ENCODE results near the gene IGFL2.
"Not testable (repeated sequence)": the region's sequence is repeated elsewhere in the genome, so short reads cannot be mapped to it uniquely, and the experiment has no call there.

Gene IGFL2

GRCh38 chr19:46144756-46145155 is 3.3 kb upstream of the IGFL2 start:
- DNase-seq = no peak

DNA sequence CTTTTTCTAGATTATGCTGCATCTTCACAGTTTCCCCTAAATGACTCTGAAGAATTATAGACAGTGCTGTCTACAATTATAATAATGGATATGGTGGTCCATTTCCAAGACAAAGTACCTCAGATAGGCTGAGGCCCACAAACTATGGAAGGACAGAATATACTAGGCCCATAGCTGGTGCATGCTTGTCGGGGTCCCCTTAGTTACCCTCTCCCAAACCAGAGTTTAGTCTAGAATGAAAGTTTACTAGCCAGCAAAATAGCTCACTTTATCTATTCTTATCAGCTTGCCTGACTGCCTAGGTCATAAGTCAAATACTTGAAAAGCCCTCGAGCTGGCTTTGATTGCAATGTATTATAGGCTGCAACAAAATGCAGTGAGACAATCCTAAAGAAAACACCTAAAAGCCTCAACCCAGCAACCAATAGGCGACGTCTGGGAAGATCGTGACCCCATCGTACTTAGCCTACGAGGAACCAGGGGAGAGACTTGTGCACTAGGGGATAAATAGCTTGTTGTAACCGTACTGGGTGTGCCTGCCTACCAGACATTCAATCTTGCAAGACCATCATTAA is 785 bp upstream of the IGFL2 start:
- DNase-seq = no peak

GRCh38 chr19:46150606-46151005 is 2.6 kb downstream of the IGFL2 start:
- no peak for DNase-seq

GRCh38 chr19:46155237-46155636 is 7.2 kb downstream of the IGFL2 start:
- no peak for DNase-seq

GRCh38 chr19:46159418-46160232 is 11.6 kb downstream of the IGFL2 start:
- DNase-seq = no peak

- no peak for DNase-seq
Measured at GRCh38 chr19:46160233-46160775, 12.3 kb downstream of the IGFL2 start.

DNA sequence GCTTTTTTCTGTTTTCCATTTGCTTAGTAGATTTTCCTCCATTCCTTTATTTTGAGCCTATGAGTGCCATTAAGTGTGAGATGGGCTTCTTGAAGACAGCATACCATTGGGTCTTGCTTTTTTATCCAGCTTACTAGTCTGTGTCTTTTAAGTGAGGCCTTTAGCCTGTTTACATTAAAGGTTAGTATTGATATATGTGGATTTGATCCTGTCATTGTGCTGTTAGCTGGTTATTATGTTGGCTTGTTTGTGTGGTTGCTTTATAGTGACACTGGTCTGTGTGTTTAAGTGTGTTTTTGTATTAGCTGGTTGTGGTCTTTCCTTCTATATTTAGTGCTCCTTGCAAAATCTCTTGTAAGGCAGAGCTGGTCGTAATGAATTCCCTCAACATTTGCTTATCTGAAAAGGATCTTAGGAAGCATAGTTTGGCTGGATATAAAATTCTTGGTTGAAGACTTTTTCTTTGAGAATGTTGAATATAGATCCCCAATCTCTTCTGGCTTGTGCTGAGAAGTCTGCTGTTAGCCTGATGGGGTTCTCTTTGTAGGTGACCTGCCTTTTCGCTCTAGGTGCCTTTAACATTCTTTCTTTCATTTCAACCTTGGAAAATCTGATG is 13.7 kb downstream of the IGFL2 start:
- not testable (repeated sequence) for DNase-seq

DNA sequence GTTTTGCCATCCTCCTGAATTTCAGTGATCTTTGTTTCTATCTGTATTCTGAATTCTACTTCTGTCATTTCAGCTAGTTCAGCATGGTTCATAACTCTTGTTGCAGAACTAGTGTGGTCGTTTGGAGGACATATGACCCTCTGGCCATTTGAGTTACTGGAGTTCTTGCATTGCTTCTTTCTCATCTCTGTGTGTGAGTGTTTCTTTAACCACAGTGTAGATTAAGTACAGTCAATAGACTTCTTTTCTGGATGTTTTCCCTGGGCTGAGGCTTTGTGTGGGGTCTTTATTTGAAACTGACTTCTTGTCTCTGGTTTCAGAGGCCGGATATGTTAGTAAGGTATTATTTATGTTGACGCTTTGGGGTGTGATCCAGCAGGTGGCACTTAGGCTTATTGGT is 14.7 kb downstream of the IGFL2 start:
- DNase-seq = no peak

DNA sequence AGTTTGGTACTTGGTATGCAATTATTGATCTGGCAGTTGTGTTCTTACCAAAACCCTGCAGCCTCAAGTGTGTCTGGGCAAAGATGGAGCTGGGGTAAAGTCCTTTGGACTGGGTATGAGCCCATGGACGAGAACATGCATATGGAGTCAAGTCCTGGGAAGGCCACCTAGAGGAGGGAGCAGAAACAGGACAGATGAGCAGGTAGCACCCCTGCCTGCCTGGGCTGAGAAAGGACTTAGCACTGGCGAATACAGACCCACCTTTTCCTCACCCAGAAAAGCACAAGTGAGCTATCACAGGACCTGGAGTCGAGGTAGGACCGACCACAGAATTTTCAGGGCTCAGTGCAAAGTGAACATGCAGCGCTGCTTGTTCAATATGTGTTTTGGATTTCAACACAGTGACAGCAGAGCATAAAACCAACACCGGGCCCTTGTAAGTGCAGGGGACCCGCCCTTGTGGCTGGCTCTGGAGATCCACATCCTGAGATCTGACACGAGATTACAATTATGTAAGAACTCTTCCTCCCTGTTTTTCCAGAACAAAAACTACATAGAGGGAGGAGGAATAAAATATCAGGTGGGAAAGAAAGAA is 25.9 kb downstream of the IGFL2 start:
- DNase-seq = no peak

- no peak for DNase-seq
Measured at GRCh38 chr19:46176116-46176860, 28.2 kb downstream of the IGFL2 start.

DNA sequence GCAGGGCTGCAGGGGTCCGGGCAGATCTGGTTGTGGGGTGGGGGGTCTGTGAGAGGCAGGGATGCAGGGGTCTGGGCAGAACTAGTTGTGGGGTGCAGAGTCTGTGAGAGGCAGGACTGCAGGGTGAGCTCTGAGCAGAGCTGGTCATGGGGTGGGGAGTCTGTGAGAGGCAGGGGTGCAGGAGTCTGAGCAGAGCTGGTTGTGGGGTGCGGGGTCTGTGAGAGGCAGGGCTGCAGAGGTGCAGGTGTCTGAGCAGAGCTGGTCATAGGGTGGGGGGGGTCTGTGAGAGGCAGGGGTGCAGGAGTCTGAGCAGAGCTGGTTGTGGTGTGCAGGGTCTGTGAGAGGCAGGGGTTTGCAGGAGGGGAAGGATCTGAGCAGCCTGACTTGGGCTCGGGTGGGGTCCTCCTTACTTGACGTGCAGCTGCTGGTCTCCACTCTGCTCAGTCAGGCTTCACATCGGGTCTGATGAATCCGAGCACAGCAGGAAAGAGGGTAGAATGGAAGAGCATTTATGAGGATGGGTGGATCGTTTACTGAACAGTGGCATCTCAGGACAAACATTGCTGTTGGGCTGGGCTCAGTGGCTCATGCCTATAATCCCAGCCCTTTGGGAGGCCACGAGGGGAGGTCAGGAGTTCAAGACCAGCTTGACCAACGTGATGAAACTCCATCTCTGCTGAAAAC is 31.2 kb downstream of the IGFL2 start:
- no peak for DNase-seq

DNA sequence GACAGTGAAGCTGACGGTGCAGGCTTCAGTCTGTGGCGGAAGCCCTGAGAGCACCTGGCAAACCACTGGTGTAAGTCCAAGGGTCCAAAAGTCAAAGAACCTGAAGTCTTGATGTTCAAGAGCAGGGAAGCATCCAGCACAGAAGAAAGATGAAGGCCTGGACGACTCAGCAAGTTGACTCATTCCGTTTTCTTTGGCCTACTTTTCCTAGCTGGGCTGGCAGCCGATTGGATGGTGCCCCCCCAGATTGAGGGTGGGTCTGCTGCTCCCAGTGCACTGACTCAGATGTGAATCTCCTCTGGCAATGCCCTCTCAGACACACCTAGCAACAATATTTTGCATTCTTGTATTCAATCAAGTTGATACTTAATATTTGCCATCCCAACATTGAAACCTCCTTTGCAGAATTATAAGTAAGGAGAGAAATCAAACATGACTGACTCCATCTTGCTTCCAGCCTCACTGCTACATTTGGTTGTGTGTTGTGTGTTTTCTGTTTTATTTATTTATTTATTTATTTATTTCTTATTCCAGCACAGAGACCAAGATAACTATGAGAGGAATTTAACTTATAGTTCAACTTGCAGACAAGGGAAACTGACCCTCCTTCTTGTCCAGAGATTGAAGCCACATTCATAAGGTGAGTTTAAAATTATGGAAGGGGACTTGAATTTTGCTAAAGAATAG is 32.8 kb downstream of the IGFL2 start:
- no peak for DNase-seq

DNA sequence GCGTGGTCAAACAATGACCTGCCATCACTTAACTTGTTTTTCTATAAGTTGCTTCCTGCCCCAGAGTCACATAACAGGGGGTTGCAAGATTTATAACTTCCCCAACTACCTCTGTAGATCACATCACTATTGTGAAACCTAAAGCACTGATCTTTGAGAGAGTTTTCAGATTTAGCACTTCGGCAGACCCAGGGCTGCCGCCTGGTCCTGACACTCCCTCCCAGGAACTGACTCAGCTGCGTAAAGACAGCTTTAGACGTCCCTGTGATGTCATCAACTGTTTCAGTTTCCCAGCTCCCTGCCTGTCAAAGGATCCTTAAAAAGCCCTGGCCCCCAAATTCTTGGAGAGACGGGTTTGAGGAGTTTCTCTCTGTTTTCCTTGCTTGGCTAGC is 33.3 kb downstream of the IGFL2 start:
- DNase-seq = no peak

DNA sequence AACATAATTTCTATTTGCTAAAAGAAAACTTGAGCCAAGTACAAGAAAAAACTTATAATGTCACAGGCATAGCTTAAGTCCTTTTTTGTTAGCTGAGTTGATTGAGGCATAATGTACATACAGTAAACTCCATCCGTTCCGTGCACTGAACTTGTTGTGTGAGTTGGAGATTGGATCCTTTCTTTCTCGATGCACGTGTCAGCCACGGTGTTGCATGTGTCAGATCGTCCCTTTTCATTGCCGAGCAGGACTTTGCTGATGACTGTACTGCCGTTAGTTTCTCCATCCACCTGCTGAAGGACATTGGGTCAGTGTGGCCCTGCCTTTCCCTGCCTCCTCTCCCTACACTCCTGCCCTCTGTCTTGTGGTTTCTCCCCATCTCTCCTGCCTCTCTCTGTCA is 34.4 kb downstream of the IGFL2 start:
- DNase-seq = no peak

- DNase-seq = peak; percentile 52
Measured at GRCh38 chr19:46184775-46185710, 37.0 kb downstream of the IGFL2 start.

DNA sequence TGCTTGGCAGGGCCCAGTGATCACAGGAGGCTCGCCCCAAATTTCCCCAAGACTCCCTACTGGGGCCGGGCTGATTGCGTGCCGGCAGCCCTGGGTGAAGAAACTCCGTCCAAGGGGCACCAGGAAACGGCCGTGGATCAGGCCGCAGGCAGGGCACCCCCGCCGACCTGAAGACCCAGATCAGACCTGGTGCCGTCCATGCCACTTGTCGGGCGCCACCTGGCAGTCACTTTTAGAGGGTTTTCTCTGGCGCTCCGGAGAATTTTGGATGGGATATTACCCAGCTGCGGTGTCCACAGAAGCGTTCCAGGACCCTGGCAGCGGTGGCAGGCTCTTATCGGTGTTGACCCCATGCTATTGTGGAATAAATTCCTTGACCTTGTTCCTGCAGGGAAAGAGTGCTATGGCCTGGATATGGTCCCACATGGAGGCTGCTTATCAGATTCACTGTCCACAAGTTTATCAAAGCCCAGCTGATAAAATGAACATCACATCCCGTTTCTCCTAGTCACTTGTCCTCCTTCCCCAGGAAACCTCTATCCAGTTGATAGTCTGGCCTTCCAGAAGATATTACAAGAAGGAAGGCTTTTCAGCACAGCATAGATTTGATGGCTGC is 38.2 kb downstream of the IGFL2 start:
- DNase-seq = no peak

DNA sequence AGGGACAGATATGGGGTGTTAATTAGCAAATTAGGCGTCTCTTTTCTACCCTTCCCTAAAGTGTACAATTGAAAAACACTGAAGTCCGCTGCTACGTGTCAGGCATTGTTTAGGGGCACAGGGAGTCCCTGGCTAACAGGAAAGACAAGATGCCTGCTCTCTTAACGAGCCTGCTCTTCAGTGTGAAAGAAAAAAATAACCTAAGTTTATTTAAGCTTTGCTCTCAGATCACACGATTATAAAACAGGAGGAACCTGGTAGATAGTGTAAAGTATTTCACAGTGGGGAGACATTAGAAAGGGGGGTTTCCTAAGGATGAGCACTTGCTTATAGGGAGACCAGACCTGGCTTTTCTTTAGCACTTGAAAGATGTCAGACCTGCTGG is 38.7 kb downstream of the IGFL2 start:
- no peak for DNase-seq

DNA sequence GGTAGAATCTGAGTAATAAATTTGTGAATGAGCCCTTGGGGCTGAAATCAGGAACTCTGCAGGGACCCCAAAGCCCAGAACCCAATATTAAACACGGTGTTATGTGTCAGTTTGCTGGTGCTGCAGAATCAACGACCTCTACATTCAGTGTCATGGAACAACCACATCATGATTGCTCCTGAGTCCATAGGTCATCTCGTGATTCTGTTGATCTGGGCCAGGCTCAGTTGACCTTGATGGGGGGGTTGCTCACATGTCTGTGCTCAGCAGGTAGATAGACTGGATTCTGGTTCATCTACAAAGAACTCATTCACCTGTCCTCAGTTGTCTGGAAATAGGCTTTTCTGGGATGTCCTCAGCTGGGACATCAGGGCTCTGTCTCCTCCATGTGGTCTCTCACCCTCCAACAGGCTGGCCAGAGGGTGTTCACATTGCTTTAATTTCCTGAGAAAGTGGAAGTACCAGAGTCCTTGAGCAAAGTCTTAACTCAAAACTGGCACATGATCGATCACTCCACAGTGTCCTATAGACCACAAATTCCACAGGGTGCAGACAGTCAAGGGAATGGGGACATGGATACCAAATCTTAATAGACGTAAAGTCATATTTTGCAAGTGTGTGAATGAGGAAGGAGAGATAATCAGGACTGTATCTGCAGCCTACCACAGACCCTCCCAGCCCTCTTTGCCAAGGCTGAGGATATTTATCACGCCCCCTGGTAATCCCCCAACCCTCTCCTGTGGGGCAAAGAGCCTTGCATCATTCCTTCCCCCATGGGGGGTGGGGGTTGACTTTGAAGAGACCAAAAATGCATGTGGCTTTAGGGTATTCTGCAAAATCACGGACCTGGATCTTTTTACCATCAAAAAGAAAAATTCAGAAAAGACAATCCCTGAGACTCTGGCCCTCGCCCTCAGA is 42.2 kb downstream of the IGFL2 start:
- no peak for DNase-seq

DNA sequence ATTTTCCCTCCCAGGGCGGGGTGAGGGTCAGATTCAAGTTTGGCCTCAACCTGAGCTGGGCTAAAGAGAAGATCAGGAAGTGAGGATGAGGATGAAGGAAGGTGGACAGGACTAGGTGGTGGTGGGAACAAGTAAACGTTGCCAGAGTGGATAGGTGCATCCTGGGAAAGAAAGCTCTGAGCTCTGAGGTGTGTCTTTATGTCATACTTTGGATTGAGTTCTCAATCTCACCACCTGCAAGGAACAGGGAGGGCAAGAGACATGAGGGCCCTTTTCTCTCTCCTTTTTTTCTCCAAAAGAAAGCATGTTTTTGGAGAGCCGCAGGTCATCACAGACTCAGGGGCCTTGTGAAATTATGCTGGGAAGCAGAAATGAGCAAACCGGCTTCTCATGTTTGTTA is 43.3 kb downstream of the IGFL2 start:
- DNase-seq = no peak
